Astrocyte of the cerebellum (primary cell): ENCODE results near the gene INPP4B.

Experiments used
- DNase-seq: peaks from one replicate; pipeline ENCODE4 v3.0.0-alpha.2; 2011; ENCODE audit warnings: low read depth
- H3K4me3 ChIP-seq: 2 replicates; pipeline ENCODE4 v1.5.1; 2011; ENCODE audit warnings: mild to moderate bottlenecking, low read depth, low read length, moderate library complexity
- in situ Hi-C: cut with HindIII; loops from 2 replicates; pipeline ENCODE4 v1.10.0; 2017; ENCODE audit warnings: low sequenced_read_pairs
- TF ChIP-seq, protein P1 (sequence below): IDR thresholded peaks from 2 replicates; pipeline ENCODE4 v1.5.1; 2012; ENCODE audit warnings: low read length, low read depth, moderate library complexity, mild to moderate bottlenecking; ENCODE audit errors: missing control alignments

The INPP4B gene

DNA sequence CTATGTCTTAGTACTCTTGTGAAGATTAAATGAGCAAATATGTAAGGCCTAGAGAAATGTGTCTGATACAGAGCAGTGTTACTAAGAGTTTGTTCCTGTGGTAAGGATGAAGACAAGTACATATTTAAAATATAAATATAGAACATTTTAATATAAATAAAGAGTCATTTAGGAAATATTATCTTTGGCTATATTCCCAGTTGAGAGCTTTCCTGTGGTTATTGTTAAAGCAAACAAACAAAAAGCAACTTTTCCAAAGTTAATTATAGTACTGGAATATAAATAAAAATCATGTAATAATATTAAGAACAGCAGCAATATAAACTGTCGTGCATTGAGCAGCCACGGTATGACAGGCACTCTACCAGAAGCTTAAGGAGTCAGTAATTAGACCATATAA is 472.5 kb downstream of the INPP4B start:
- H3K4me3 ChIP-seq = no peak overlapping the region
- TF ChIP-seq, protein P1, sequence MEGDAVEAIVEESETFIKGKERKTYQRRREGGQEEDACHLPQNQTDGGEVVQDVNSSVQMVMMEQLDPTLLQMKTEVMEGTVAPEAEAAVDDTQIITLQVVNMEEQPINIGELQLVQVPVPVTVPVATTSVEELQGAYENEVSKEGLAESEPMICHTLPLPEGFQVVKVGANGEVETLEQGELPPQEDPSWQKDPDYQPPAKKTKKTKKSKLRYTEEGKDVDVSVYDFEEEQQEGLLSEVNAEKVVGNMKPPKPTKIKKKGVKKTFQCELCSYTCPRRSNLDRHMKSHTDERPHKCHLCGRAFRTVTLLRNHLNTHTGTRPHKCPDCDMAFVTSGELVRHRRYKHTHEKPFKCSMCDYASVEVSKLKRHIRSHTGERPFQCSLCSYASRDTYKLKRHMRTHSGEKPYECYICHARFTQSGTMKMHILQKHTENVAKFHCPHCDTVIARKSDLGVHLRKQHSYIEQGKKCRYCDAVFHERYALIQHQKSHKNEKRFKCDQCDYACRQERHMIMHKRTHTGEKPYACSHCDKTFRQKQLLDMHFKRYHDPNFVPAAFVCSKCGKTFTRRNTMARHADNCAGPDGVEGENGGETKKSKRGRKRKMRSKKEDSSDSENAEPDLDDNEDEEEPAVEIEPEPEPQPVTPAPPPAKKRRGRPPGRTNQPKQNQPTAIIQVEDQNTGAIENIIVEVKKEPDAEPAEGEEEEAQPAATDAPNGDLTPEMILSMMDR = no peak
- no peak for DNase-seq
- in situ Hi-C loops = no loop called here

DNA sequence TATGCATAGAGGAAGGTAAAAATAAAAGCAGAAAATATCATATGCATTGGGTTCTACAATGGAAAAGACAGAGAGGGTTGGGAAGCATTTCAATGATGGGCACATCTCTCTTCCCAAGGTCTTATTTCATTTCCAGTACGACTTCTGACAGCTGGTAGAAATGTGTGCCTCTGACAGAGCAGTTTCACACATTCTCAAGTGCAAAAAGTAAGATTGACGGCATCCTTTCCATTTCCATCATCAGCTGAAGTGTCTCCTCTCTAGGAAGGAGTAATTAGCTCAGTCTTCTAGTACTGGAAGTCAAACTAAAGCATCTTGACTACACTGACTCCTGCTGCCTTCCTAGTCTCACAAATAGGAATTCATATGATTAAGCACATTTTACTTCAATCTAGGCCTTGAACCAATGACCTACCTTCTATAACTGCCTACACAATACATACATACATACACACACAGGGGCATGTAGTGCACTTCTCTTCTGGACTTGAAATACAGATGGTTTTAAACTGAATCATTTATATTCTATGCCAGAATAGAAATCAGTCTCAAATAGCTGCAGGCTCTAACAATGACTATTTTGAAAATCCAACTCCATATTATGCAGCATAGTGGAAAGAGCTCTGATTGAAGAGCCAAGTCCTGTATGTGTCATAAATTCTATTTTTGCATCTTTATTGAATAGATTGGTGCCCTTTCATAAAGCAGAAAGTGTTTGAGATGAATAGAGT is 473.4 kb downstream of the INPP4B start:
- in situ Hi-C loops = no loop called here
- no peak overlapping the region for H3K4me3 ChIP-seq
- TF ChIP-seq, protein P1 = no peak
- no peak for DNase-seq

DNA sequence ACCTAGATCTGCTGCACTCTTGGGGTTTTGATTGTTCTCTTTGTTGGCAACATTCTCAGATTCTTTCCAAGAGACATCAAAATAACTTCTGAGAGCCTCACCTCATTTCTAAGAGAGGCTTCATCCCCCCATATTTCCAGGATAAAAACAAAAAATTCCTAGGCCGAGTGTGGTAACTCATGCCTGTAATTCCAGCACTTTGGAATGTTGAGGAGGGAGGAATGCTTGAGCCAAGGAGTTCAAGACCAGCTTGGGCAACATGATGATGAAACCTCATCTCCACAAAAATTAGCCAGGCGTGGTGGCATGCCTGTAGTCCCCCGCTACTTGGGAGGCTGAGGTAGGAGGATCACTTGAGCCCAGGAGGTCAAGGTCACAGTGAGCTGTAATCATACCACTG is 477.0 kb downstream of the INPP4B start:
- DNase-seq = no peak
- H3K4me3 ChIP-seq = no peak overlapping the region
- TF ChIP-seq, protein P1 = no peak
- in situ Hi-C loops = no loop called here

DNA sequence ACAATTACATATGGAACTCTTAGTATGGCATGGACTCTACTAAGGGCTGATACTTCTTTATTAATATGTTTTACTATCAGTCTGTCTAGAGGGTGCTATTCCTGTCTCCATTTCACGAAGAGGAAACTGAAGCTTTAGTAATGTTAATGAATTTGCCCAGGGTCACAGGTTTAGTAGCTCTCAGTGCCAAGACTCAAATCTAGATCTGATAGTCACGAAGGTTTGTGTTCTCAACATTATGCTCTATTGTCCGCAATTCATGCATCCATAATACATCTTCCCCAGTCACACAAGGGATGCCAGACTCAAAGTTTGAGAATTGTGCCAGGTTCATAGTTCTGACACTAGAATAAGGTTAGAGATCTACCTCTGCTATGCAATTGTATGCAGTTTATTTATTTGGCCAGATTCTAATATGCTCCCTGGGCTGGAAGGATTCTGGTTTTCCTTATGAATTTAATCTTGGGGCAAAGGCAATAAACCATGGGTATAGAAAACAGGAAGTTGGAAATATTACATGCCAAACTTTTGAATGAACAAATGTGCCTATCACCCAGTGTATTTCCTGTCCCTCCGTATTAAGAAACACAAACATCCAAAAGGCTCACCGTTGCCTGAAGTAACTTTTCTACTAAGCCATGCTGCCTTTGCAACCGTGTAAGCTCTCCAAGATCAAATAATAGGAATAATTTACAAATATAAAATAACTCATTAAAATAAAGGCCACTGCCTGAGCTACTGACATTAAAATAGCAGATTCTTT is 478.5 kb downstream of the INPP4B start:
- H3K4me3 ChIP-seq = no peak overlapping the region
- TF ChIP-seq, protein P1 = no peak
- in situ Hi-C loops = no loop called here
- DNase-seq = no peak

DNA sequence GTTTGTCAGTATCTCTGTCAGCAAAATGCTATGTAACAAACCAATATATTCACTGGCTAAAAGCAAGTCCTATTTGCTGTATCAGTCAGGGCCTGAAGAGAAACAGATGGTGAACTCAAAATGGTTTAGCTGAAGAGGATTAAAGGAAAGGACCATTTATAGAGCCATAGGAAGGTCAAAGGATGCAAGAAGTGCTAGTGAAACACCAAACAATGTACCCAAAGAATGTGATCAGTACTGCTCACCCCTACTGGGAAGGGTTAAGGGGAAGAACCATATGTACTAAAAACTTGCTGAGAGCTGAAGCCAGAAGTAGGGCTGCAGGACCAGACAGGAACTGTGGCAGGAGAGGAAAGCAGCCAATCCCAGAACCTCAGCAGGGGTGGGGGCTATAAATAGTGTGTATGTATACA is 479.3 kb downstream of the INPP4B start:
- in situ Hi-C loops = no loop called here
- TF ChIP-seq, protein P1 = no peak
- H3K4me3 ChIP-seq = no peak overlapping the region
- no peak for DNase-seq

DNA sequence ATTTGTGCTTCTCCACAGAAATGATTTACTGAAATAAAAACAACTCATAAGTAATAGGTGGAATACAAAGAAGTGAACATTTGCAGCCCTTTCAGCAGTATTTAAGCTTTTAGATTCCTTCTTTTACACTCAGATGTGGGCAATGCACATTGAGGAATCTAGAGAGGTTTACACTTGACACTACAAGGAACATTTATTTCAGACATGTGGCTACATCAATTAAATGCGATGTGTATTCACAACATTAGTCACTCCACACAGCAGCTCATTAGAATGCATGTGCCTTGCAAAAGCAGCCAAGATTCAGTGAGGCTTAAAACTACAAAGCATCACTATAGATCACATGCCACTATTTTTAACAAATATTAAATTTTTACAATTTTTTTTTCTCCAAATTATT is 480.7 kb downstream of the INPP4B start:
- TF ChIP-seq, protein P1 = no peak
- H3K4me3 ChIP-seq = no peak overlapping the region
- peak; percentile 42 for DNase-seq
- in situ Hi-C loops = no loop called here
